ENCODE measurements around the gene SIKE1.

- no peak for TF ChIP-seq SP1 (IDR thresholded peaks at IDR 0.05)
- TF ChIP-seq PKNOX1 (IDR thresholded peaks at IDR 0.05): no peak
- TF ChIP-seq HDGF (IDR thresholded peaks at IDR 0.05; ENCODE audit: borderline replicate concordance): no peak
- no peak for TF ChIP-seq ARNT (IDR thresholded peaks at IDR 0.05)
- no peak for TF ChIP-seq ZNF384 (IDR thresholded peaks at IDR 0.05)
- no peak for TF ChIP-seq TARDBP (IDR thresholded peaks at IDR 0.05)
- TF ChIP-seq SUZ12 (IDR thresholded peaks at IDR 0.05): no peak
- TF ChIP-seq L3MBTL2 (conservative IDR thresholded peaks at IDR 0.05): no peak
- TF ChIP-seq NFRKB (IDR thresholded peaks at IDR 0.05): no peak
- TF ChIP-seq BHLHE40 (IDR thresholded peaks at IDR 0.05; ENCODE audit: borderline replicate concordance): no peak
- TF ChIP-seq FOXA1 (IDR thresholded peaks at IDR 0.05): no peak
- TF ChIP-seq ELF4 (IDR thresholded peaks at IDR 0.05): no peak
- TF ChIP-seq FOXM1 (IDR thresholded peaks at IDR 0.05; ENCODE audit: borderline replicate concordance): no peak
These were observed 51.9 kb downstream of the SIKE1 start for GRCh38 chr1:114728553-114728952.
